ENCODE data around the gene AHI1. TPM values are rescaled to one million over a fixed set of nuclear protein-coding genes. Genes with fewer than 3 reads are reported as not detected.
"Not testable (repeated sequence)": the region's sequence is repeated elsewhere in the genome, so short reads cannot be mapped to it uniquely, and the experiment has no call there.

Gene AHI1
- total RNA-seq, 1 donor from 2014 or later: 61.1 TPM

DNA sequence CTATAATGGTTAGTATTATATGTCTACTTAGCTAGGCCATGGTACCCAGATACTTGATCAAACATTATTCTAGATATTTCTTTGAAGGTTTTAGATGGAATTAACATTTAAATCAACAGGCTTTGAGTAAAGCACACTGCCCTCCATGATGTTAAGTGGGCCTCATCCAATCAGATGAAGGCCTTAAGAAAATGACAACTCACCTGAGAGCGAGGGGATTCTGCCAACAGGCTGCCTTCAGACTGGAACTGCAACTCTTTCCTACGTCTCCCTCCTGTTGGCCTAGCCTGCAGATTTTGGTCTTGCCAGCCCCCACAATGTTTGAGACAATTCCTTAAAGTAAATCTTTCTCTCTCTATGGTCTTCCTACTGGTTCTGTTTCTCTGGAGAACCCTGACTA lies 137.3 kb downstream of the AHI1 start:
- ATAC-seq (no peak), DNase-seq (ENCODE audit: low spot score) (no peak)
- intact Hi-C loops (cut with DNase I): no loop called here

DNA sequence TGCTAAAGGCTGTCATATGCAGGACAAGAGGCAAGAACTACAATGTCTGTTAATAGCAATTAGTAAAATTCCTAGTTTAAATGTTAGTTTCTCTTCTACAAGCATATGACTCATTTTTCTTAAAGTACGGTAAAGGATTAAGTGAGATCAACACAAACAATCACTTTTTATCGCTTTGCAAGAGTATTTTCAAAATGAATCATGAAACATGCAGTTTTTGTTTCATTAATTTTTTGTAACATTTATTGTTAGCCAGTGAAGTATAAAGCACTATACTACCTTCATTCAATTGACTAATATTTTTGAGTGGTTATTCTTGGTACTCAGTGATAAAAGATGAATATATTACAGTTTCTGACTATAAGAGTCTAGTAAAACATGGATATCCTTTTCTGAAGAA lies 138.6 kb downstream of the AHI1 start:
- intact Hi-C loops (cut with DNase I): no loop called here
- no peak for ATAC-seq
- no peak for DNase-seq (ENCODE audit: low spot score)

DNA sequence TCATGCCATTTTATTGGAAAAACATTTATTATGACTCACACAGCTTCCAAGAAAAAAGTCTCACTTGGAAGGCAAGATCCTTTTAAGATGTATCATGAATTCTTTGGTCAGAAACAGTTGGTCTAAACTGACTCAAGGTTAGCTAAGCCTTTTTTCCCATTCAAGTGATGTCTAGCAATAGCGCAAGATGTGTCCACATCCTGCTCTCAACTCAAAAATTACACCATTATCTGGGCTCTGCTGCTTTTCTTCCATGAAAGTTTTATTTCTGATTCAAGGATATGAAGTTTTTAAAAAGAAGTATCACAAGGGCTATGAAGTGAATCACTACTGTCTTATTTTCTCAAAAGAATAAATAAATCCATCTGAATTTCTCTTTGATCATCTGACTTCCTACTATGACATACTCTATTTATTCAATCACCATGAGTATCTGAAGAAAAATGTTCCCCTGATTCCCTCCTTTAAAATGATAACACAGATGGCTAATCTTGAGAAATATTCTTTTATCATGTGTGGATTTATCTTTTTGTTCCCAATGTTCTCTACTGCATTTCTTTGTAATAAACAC lies 139.2 kb downstream of the AHI1 start:
- ATAC-seq (no peak), DNase-seq (ENCODE audit: low spot score) (no peak)
- intact Hi-C loops (cut with DNase I): no loop called here

DNA sequence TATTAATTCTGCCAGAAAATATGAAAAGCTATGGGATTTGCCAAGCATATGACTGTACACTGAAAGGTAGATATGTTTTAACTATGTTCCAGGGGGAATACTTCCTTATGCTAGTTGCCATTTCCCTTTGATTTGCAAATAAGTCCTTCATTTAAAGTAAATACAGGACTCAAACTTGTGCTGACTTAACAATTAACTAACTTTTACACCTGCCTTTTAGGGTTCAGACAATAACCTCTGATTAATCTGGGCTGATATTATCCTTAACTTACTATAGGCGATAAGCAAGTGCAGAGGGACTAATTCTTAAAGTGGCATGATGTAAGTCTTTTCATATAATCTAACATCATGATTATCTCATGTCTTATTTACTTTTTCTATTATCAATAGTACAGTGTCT lies 143.1 kb downstream of the AHI1 start:
- no peak for DNase-seq (ENCODE audit: low spot score)
- no peak for ATAC-seq
- intact Hi-C loops (cut with DNase I): no loop called here

DNA sequence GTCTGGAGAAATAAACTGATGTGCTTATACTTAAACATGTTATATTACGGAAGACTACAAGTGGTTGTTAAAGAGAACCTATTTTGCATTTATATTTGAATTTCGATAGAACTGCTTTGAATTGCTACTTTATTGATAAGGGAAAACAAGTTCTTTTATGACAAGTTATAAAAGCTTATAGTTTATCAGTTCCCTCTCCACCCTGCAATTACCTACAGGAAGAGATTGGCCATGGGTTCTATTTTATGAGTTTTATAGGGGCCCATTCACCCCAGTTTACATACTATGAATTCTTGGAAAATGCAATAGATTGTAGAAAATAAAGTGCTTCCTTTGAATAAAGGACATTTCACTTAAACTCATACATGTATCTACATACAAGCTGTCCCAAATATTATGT lies 144.4 kb downstream of the AHI1 start:
- intact Hi-C loops (cut with DNase I): no loop called here

DNA sequence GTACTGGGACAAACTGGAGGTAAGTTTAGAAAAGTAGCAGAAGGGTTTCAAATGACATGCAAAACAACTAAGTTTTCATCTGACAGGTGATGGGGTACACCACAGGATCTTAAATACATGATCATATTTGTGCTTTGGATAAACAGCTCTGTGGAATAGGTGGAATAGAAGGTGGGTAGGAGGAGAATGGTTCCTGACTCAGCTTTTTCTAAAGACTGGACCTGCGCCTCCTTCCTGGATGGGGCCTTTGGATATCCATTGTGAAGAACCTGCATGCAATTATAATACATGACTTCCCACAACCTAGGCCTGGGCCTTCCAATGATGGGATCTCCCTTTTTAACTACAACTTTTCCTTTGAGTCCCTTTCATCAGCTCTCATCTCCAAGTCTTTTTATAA lies 145.9 kb downstream of the AHI1 start:
- intact Hi-C loops (cut with DNase I): no loop called here
- no peak for ATAC-seq
- DNase-seq (ENCODE audit: low spot score): no peak

More for the DNA sequence above, 144.4 kb downstream of the AHI1 start:
- no peak for DNase-seq (ENCODE audit: low spot score)
- ATAC-seq: no peak

DNA sequence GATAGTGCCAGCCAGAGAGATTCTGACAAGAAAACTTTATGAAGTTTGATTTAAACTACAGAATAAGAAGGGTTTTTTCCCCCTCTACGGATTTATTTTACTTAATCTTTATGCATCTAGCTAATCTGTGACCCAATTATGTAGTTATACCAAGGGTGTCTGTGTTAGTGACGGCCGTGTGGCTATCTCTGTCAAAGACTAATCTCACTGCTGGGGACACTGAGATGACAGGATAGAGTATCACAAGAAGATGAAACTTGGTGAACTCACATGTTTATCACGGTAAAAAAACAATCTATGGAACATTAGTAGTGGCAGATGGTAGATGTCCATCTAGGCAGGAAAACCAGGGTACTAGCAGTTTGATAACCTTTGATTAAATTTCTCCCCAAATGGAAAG lies 149.7 kb downstream of the AHI1 start:
- DNase-seq (ENCODE audit: low spot score): no peak
- no peak for ATAC-seq

DNA sequence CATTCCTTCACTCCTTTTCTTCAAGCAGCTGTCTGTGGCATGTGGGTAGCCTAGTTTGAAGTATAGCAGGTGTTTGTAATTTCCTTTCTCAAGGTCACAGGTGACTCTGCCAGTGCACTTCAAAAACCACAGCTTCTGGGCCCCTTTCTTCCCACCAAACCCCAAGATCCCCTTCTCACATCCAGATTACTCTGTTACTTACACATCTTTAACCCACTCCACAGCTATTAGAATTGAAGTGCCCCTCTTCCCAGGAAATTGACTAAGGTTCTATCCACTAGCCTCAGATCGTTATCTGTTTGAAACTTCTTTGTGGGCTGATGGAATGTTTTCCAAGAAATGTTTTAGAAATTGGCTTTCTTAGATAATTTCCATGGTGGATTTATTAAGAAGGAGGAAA lies 150.8 kb downstream of the AHI1 start:
- no peak for ATAC-seq
- no peak for DNase-seq (ENCODE audit: low spot score)
- intact Hi-C loops (cut with DNase I): no loop called here

More for the DNA sequence above, 149.7 kb downstream of the AHI1 start:
- intact Hi-C loops (cut with DNase I): no loop called here

DNA sequence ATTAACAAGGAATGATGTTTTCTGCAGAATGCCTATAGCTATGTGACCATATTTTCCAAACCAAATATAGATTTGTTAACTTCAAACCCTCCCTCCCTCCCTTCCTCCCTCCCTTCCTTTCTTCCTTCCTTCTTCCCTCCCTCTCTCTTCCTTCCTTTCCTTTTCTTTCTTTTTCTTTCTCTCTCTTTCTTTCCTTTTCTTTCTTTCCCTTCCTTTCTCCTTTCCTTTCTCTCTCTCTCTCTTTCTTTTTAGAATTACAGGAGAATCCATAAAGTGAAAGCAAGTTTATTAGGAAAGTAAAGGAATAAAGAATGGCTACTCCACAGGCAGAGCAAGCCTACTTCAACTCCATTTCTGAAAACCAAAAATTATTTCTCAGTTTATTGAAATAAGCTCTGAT lies 153.0 kb downstream of the AHI1 start:
- ATAC-seq: no peak
- DNase-seq (ENCODE audit: low spot score): no peak
- intact Hi-C loops (cut with DNase I): no loop called here

DNA sequence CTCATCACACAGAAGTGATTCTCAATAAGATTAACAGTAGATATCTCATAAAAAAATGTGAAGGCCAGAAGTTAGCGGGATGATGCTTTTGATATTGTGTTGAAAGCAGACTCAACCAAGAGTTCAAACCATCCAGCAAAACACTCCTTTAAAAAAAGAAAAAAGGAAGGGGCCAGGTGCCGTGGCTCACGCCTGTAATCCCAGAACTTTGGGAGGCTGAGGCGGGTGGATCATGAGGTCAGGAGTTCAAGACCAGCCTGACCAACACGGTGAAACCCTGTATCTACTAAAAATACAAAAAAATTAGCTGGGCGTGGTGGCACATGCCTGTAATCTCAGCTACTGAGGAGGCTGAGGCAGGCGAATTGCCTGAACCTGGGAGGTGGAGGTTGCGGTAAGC lies 157.6 kb downstream of the AHI1 start:
- ATAC-seq; intact Hi-C loops (cut with DNase I); DNase-seq (ENCODE audit: low spot score): not testable (repeated sequence)

DNA sequence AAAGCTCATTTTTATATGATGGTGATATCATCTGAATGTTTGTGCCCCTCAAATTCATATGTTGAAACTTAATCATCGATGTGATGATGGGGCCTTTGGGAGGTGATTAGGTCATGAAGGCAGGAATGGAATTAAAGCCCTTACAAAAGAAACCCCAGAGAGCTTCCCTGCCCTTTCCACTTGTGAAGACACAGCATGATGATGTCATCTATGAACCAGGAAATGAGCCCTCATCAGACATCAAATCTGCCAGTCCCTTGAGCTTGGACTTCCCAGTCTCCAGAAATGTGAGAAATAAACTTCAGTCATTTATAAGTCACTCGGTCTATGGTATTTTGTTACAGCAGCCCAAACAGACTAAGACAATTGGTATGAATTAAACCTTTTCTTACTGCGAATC lies 163.4 kb downstream of the AHI1 start:
- DNase-seq (ENCODE audit: low spot score) (no peak), ATAC-seq (no peak)
- intact Hi-C loops (cut with DNase I): no loop called here

DNA sequence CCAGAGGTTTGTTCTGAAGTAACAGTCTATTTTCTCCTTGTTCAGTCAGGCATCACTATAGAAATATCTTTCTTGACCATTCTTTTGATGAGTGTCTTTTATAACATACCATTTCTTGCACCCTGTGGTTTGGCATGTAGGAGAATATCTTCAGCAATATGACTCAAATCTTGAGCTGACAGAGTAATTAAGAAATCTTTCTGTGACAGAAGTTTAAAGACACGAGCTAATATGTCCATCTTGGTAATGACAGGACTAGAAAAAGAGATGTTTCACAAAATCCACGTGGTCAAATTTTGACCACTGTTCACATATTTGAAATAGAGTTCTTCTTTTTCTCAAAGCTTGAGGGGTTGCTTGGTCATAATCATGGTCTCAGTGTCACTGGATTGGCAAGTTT lies 166.5 kb downstream of the AHI1 start:
- intact Hi-C loops (cut with DNase I): no loop called here
- DNase-seq (ENCODE audit: low spot score) (no peak), ATAC-seq (no peak)

DNA sequence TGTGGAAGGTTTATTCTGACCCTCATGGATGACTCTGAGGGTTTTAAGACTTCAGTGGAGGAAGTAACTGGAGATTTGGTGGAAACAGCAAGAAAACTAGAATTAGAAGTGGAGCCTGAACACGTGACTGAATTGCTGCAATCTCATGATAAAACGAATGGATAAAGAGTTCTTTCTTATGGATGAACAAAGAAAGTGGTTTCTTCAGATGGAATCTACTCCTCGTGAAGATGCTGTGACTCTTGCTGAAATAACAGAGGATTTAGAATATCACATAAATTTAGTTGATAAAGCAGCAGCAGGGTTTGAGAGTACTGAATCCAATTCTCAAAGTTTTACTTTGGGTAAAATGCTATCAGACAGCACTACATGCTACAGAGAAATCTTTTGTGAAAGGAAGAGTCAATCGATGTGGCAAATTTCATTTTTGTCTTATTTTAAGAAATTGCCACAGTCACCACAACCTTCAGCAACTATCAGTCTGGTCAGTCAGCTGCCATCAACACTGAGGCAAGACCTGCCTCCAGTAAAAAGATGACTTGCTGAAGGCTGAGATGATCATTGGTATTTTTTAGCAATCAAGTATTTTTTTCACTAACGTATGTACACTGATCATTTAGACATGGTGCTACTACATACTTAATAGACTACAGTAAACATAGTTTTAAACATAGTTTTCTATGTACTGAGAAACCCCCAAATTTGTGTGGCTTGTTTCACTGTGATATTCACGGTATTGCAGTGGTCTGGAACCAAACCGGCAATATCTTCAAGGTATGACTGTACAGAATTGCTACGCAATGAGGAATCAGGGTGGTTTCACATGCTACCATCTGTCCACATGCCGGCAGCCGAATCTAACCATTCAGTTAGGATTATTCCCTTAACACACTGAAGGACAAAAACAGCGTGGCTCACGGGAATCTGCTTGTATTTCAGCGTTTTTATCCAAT lies 167.4 kb downstream of the AHI1 start:
- intact Hi-C loops (cut with DNase I): no loop called here
- ATAC-seq (no peak), DNase-seq (ENCODE audit: low spot score) (no peak)

DNA sequence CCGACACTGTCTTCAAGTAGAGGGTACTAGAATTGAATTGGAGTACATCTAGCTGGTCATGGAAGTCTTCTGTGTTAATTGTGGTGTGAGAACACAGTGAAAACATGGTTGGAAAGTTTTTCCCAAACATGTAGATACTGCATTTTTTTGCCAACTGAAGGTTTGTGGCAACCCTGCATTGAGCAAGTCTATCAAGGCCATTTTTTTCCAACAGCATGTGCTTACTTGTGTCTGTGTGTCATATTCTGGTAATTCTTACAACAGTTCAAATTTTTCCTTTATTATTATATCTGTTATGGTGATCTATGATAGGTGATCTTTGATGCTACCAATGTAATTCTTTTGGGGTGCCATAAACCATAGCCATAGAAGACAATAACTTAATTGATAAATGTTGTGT lies 169.4 kb downstream of the AHI1 start:
- no peak for ATAC-seq
- no peak for DNase-seq (ENCODE audit: low spot score)
- intact Hi-C loops (cut with DNase I): no loop called here

DNA sequence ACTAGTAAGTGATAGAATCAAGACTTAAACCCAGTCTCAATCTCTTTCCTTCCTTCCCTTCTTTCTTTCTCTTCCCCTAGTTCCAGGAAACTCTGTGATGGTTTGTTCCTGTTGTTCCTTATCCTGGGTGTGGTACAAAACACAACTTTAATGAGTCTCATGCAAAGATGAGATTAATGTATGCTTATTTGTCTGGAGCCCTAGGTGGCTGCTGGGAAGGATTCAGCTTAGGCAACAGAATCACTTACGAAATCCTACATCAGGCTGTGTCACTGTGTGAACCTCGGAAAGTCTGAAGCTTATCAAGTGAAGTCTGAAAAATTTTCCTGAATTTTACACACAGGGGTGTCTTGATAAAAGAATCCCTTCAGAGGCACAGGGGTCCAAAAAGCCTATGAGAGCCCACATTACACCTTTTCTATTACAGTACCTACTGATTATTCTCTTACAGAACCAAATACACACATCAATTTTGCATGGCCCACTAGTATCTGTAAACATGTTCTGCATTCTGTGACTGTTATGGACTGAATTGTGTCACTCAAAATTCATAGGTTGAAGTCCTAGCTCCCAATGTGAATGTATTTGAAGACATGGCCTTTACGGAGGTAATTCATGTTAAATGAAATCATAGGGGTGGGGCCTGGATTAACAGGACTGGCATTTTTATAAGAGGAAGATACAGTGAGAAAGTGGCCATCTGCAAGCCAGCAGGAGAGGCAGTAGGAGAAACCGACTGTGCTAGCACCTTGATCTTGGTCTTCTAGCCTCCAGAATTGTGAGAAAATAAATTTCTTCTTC lies 171.7 kb downstream of the AHI1 start:
- DNase-seq (ENCODE audit: low spot score) (no peak), ATAC-seq (no peak)
- intact Hi-C loops (cut with DNase I): no loop called here

DNA sequence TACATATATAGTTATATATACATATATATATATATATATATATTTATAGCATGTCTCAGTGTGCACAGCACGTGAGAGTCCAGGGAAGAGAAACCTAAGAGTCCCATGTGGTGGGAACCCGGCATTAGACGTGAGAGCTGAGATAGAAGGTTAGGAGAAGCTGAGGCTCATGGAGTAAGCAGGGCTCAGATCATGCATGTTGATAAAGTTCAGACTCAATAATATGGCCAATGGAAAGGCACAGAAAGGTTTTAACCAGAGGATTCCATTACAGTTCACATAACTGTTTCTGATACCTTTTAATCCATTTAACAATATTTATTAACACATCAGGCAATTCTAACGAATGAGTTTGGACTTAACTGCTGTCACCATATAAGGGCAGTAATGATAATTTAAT lies 173.0 kb downstream of the AHI1 start:
- ATAC-seq (no peak), DNase-seq (ENCODE audit: low spot score) (no peak)
- intact Hi-C loops (cut with DNase I): no loop called here

DNA sequence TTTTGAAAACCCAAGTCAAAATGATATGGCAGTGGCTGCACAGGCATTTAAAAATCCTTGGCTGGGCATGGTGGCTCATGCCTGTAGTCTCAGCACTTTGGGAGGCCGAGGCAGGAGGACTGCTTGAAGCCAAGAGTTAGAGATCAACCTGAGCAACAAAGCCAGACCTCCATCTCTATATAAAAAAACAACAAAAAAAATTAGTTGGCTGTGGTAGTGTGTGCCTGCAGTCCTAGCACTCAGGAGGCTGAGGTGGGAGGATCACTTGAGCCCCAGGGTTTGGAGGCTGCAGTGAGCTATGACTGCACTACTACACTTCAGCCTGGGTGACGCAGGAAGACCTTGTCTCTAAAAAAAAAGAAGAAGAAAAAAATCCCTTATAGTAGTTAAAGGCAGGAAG lies 173.6 kb downstream of the AHI1 start:
- intact Hi-C loops (cut with DNase I): no loop called here
- ATAC-seq (no peak), DNase-seq (ENCODE audit: low spot score) (no peak)

DNA sequence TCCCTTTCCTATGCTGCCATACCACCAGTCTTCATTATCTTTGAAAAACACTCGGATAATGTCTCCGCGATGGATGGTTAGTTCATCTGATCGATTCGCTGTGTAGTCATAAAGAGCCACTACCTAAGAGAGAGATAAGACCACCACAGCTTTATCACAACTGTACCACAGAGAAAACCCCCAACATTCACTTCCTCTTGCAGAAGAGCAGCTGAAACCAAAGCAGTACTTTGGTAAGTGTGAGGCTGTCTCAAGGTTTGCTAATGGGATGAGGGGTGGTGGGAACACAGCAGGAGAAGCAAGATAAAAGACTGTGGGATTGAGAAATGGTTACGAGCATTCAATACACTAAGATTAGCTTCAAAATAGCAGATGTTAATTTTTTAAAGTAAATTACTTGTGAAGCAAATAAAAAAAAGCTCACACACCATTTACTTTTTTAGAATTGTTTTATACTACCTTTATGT lies 174.3 kb downstream of the AHI1 start:
- DNase-seq (ENCODE audit: low spot score): no peak
- intact Hi-C loops (cut with DNase I): no loop called here

DNA sequence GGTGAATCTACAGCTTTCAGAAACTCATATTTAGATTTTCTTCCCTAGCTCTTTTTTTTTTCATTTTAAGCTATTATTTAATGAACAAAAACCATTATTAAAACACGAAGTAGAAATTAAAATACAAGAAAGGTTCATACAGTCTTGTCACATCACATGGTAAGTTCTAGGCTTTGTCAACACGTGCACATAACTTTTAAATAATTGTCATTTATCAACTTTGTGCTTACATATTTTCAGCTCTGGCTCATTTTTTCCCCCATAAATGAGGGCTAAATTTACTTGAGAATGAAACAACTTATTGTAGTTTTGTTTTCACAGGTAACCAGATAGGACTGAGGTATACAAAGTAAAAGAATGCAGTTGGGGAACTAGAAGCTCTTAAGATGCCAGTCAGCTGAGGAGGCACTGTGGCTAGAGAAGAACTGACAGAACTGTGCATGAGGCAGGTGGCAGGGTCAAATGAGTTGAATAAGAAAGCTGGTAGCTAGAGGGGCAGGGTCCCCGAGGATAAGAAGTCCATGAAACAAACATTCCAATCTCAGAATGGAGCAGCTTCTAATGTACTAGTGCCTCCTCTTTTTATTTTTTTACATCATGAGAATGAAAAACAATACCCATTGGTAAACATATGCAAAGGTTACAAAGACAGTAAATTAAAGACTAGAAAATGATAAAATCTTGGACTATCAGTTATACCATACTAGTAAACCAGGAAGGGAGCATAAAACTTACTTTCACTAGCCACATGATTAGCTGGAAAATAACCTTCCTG lies 174.9 kb downstream of the AHI1 start:
- no peak for ATAC-seq

More for the DNA sequence above, 174.3 kb downstream of the AHI1 start:
- no peak for ATAC-seq

More for the DNA sequence above, 174.9 kb downstream of the AHI1 start:
- no peak for DNase-seq (ENCODE audit: low spot score)
- intact Hi-C loops (cut with DNase I): no loop called here
